Type B pancreatic cell (in vitro differentiated cells): ENCODE measurements around the gene SLC31A1. TPM values are rescaled to one million over a fixed set of nuclear protein-coding genes. Genes with fewer than 3 reads are reported as not detected.
"Not testable (repeated sequence)": the region's sequence is repeated elsewhere in the genome, so short reads cannot be mapped to it uniquely, and the experiment has no call there.

Experiments
- DNase-seq: peaks from one replicate; pipeline ENCODE4 v3.0.0; 2021; ENCODE audit warnings: mixed read lengths; ENCODE audit not compliant: unreplicated experiment; ENCODE audit errors: extremely low spot score
- H3K27ac Mint-ChIP-seq: 2 replicates; pipeline ENCODE4 v1.8.0; 2021; ENCODE audit warnings: mild to moderate bottlenecking, mixed read lengths
- H3K27me3 Mint-ChIP-seq: 2 replicates; pipeline ENCODE4 v1.8.0; 2021; ENCODE audit warnings: mixed read lengths
- H3K36me3 Mint-ChIP-seq: 2 replicates; pipeline ENCODE4 v1.8.0; 2021; ENCODE audit warnings: mixed read lengths
- H3K4me1 Mint-ChIP-seq: one replicate; pipeline ENCODE4 v1.8.0; 2021; ENCODE audit warnings: mixed read lengths; ENCODE audit not compliant: unreplicated experiment
- H3K4me3 Mint-ChIP-seq: 2 replicates; pipeline ENCODE4 v1.8.0; 2021; ENCODE audit warnings: mild to moderate bottlenecking, mixed read lengths
- H3K9me3 Mint-ChIP-seq: 2 replicates; pipeline ENCODE4 v1.8.0; 2021; ENCODE audit warnings: mixed read lengths
- CTCF ChIP-seq: fragments of 200-600 bp; sonication (generic); conservative IDR thresholded peaks from 2 replicates; pipeline ENCODE4 v1.5.0; 2021; ENCODE audit warnings: antibody characterized with exemption, mild to moderate bottlenecking
- total RNA-seq: library from RNA; stranded (reverse); gene quantifications from 2 replicates; pipeline ENCODE4 v1.2.1, GENCODE V29; 2021; ENCODE audit warnings: low replicate concordance

The SLC31A1 gene
- total RNA-seq, 1 donor from 2014 or later, result 31.7 TPM

- no peak for TF ChIP-seq CTCF
- no peaks in the 10 kb centered on the region for H3K27me3 Mint-ChIP-seq
- H3K4me3 Mint-ChIP-seq, result no peak overlapping the region
- no peak for DNase-seq
- no peak overlapping the region for H3K27ac Mint-ChIP-seq
- H3K9me3 Mint-ChIP-seq, result no peaks in the 10 kb centered on the region
- H3K36me3 Mint-ChIP-seq, result peaks cover 17% of the 10 kb centered on the region
- H3K4me1 Mint-ChIP-seq, result no peaks in the 10 kb centered on the region
These were observed 68.8 kb downstream of the SLC31A1 start for GRCh38 chr9:113290052-113290607.

DNA sequence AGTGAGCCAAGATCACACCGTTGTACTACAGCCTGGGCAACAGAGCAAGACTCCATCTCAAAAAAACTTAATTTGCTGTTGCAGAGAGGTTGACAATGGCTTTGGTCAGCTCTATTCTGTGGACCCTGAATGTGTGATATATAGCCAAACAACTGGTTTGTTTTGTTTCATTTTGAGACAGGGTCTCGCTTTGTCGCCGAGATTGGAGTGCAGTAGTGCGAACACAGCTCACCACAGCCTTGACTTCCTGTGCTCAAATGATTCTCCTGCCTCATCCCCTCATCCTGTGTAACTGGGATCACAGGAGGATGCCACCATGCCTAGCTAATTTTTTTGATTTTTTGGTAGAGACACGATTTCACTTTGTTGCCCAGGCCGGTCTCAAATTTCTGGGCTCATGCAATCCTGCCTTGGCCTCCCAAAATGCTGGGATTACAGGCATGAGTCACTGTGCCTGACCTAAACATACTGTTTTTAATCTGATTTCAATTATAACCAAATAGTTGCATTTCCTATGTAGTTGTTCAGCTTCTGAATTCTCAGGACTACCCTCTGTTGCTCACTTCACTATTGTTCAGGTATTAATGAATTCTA is 72.0 kb downstream of the SLC31A1 start:
- H3K9me3 Mint-ChIP-seq, result no peaks in the 10 kb centered on the region
- no peaks in the 10 kb centered on the region for H3K4me1 Mint-ChIP-seq
- H3K27me3 Mint-ChIP-seq, result no peaks in the 10 kb centered on the region
- no peak for DNase-seq
- H3K4me3 Mint-ChIP-seq, result no peak overlapping the region
- no peak overlapping the region for H3K27ac Mint-ChIP-seq
- no peak for TF ChIP-seq CTCF
- peaks cover 9% of the 10 kb centered on the region for H3K36me3 Mint-ChIP-seq

DNA sequence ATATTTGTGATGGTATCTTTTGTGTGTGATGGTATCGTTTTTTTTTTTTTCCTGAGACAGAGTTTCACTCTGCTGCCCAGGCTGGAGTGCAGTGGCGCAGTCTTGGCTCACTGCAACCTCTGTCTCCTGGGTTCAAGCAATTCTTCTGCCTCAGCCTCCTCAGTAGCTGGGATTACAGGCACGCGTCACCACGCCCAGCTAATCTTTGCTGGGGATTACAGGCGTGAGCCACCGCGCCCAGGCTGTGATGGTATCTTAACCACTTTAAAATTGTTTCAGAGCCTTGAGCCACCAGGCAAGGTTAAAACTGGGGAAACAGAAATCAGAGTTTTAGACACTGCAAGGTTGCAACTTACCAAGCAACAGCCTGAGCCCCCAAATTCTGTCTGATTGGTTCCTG is 74.9 kb downstream of the SLC31A1 start:
- H3K27ac Mint-ChIP-seq, result peak overlapping the region; percentile 33
- H3K36me3 Mint-ChIP-seq, H3K9me3 Mint-ChIP-seq, H3K4me1 Mint-ChIP-seq, H3K4me3 Mint-ChIP-seq, H3K27me3 Mint-ChIP-seq, DNase-seq: not testable (repeated sequence)

GRCh38 chr9:113296796-113297558 is 75.6 kb downstream of the SLC31A1 start:
- Mint-ChIP-seq H3K4me3 (no peak overlapping the region), H3K27ac (no peak overlapping the region), H3K9me3 (no peaks in the 10 kb centered on the region), H3K36me3 (no peaks in the 10 kb centered on the region), H3K4me1 (peaks cover 8% of the 10 kb centered on the region), H3K27me3 (peaks cover 4% of the 10 kb centered on the region)
- no peak for DNase-seq
- no peak for TF ChIP-seq CTCF

GRCh38 chr9:113298311-113298710 is 77.0 kb downstream of the SLC31A1 start:
- Mint-ChIP-seq H3K36me3 (no peaks in the 10 kb centered on the region), H3K27me3 (peaks cover 4% of the 10 kb centered on the region), H3K27ac (no peak overlapping the region), H3K4me1 (peaks cover 13% of the 10 kb centered on the region), H3K9me3 (no peaks in the 10 kb centered on the region), H3K4me3 (no peak overlapping the region)
- no peak for DNase-seq
- TF ChIP-seq CTCF, result no peak
